ENCODE results near the gene MSX2.

Gene MSX2

DNA sequence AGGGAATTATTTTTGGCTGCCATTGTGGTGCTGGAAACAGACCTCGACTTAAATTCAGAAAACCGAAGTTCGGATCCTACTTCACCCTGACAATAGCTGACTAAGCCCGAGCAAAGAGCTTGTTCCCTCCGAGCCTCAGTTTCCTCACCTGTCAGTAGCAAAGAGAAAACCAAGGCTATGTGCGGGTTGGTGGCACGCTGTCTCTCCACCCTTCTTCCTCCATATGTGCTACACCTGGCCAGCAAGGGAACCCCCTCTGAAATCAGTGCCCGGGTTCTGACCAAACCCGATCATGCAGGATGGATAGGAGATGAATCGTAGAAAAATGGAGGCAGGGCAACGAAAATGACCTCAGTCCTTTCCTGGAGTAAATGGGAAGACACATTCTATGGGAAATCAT lies 16.7 kb upstream of the MSX2 start:
- Histone ChIP-seq H3K36me3 (ENCODE audit: insufficient read depth, low read length) (no peaks in the 10 kb centered on the region), H3F3A (ENCODE audit: low read depth) (no peaks in the 10 kb centered on the region), H3K4me2 (ENCODE audit: low read depth, low read length, poor library complexity, severe bottlenecking) (no peak overlapping the region), H4K20me1 (ENCODE audit: insufficient read depth, low read length, poor library complexity, severe bottlenecking) (no peaks in the 10 kb centered on the region), H3K9me2 (replicated peaks; ENCODE audit: low read depth, low read length) (no peaks in the 10 kb centered on the region), H3K27me3 (ENCODE audit: insufficient read depth, low read length, poor library complexity, severe bottlenecking) (no peaks in the 10 kb centered on the region), H3K9me3 (ENCODE audit: insufficient read depth, low read depth, low read length) (no peaks in the 10 kb centered on the region), H2AFZ (ENCODE audit: low read length) (no peak overlapping the region), H3K4me1 (ENCODE audit: insufficient read depth, low read length, poor library complexity, severe bottlenecking) (no peaks in the 10 kb centered on the region), H3K79me2 (ENCODE audit: insufficient read depth, low read length) (no peaks in the 10 kb centered on the region), H3K9ac (ENCODE audit: low read depth, low read length, poor library complexity, severe bottlenecking) (no peak overlapping the region), H3K4me3 (ENCODE audit: low read length, poor library complexity, severe bottlenecking) (no peak overlapping the region)
- TF ChIP-seq, protein P1, sequence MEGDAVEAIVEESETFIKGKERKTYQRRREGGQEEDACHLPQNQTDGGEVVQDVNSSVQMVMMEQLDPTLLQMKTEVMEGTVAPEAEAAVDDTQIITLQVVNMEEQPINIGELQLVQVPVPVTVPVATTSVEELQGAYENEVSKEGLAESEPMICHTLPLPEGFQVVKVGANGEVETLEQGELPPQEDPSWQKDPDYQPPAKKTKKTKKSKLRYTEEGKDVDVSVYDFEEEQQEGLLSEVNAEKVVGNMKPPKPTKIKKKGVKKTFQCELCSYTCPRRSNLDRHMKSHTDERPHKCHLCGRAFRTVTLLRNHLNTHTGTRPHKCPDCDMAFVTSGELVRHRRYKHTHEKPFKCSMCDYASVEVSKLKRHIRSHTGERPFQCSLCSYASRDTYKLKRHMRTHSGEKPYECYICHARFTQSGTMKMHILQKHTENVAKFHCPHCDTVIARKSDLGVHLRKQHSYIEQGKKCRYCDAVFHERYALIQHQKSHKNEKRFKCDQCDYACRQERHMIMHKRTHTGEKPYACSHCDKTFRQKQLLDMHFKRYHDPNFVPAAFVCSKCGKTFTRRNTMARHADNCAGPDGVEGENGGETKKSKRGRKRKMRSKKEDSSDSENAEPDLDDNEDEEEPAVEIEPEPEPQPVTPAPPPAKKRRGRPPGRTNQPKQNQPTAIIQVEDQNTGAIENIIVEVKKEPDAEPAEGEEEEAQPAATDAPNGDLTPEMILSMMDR (conservative IDR thresholded peaks at IDR 0.05; ENCODE audit: low read length) = no peak
- no peak for TF ChIP-seq EZH2phosphoT487 (IDR thresholded peaks at IDR 0.05; ENCODE audit: borderline replicate concordance)

DNA sequence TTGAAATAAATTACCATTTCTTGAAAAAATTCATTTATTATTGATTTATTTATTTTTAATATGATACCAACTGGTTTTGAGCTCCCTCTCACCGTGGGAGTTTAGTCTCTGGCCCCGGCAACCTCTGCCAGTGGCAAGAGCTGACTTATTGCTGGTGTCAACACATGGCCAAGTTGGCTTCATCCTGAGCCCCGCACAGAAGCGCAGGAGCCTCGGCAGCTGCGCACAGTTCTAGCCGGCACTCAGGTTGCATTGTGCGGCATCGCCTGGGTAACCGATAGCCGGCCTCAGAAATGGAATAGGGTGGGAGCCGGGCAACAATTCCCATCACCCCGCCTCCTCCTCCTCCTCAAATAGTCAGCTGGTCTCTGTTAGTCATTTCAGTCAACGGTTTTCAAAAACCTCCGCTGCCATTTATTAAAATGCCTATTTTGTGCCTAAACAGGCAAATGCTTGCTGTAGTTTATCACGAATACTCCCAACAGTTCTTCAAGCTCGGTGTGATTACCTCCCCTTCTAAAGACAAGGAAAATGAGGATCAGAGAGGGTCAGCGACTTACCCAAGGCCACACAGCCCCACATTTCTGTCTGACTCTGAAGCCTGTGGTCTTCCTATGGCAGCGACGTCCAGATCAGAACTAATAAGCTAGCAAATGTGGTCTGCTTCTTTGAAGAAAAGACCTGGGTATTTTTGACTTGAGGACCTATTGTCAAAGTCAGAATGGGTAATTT lies 15.7 kb upstream of the MSX2 start:
- TF ChIP-seq, protein P1 (conservative IDR thresholded peaks at IDR 0.05; ENCODE audit: low read length) = no peak
- no peak for TF ChIP-seq EZH2phosphoT487 (IDR thresholded peaks at IDR 0.05; ENCODE audit: borderline replicate concordance)
- no peaks in the 10 kb centered on the region for H3K36me3 ChIP-seq (ENCODE audit: insufficient read depth, low read length)
- no peak overlapping the region for H3K4me2 ChIP-seq (ENCODE audit: low read depth, low read length, poor library complexity, severe bottlenecking)

DNA sequence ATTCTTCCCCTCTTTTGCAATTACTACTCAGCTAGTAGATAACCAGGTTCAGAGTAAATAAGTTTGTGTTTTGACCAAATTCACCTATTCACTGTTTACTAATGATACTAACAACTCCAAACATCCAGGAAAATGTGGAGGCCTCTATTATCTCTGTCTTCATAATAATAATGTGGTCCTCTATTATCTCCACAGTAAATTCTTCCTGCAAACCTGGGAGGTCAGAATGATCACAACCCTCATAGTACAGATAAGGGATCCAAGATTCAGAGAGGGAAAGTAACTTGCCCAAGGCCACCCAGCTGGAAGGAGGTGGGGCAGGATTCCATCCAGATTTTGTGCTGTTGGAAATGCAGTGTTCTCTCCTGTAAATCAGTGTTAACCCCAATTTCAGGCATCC lies 9.6 kb upstream of the MSX2 start:
- no peaks in the 10 kb centered on the region for H3K79me2 ChIP-seq (ENCODE audit: insufficient read depth, low read length)
- no peaks in the 10 kb centered on the region for H3F3A ChIP-seq (ENCODE audit: low read depth)
- no peaks in the 10 kb centered on the region for H3K9me3 ChIP-seq (ENCODE audit: insufficient read depth, low read depth, low read length)
- H3K9me2 ChIP-seq (replicated peaks; ENCODE audit: low read depth, low read length) = no peaks in the 10 kb centered on the region
- no peaks in the 10 kb centered on the region for H4K20me1 ChIP-seq (ENCODE audit: insufficient read depth, low read length, poor library complexity, severe bottlenecking)
- no peak overlapping the region for H3K9ac ChIP-seq (ENCODE audit: low read depth, low read length, poor library complexity, severe bottlenecking)
- H3K4me3 ChIP-seq (ENCODE audit: low read length, poor library complexity, severe bottlenecking) = no peak overlapping the region
- H3K4me1 ChIP-seq (ENCODE audit: insufficient read depth, low read length, poor library complexity, severe bottlenecking) = no peaks in the 10 kb centered on the region
- TF ChIP-seq, protein P1 (conservative IDR thresholded peaks at IDR 0.05; ENCODE audit: low read length) = no peak
- TF ChIP-seq EZH2phosphoT487 (IDR thresholded peaks at IDR 0.05; ENCODE audit: borderline replicate concordance) = no peak
- no peak overlapping the region for H2AFZ ChIP-seq (ENCODE audit: low read length)
- H3K4me2 ChIP-seq (ENCODE audit: low read depth, low read length, poor library complexity, severe bottlenecking) = no peak overlapping the region
- no peaks in the 10 kb centered on the region for H3K36me3 ChIP-seq (ENCODE audit: insufficient read depth, low read length)
- H3K27me3 ChIP-seq (ENCODE audit: insufficient read depth, low read length, poor library complexity, severe bottlenecking) = no peaks in the 10 kb centered on the region

More for the DNA sequence above, 15.7 kb upstream of the MSX2 start:
- Histone ChIP-seq H3F3A (ENCODE audit: low read depth) (no peaks in the 10 kb centered on the region), H3K9me3 (ENCODE audit: insufficient read depth, low read depth, low read length) (no peaks in the 10 kb centered on the region), H4K20me1 (ENCODE audit: insufficient read depth, low read length, poor library complexity, severe bottlenecking) (no peaks in the 10 kb centered on the region), H3K27me3 (ENCODE audit: insufficient read depth, low read length, poor library complexity, severe bottlenecking) (no peaks in the 10 kb centered on the region), H3K9ac (ENCODE audit: low read depth, low read length, poor library complexity, severe bottlenecking) (no peak overlapping the region), H3K9me2 (replicated peaks; ENCODE audit: low read depth, low read length) (no peaks in the 10 kb centered on the region), H3K4me1 (ENCODE audit: insufficient read depth, low read length, poor library complexity, severe bottlenecking) (no peaks in the 10 kb centered on the region), H2AFZ (ENCODE audit: low read length) (no peak overlapping the region), H3K79me2 (ENCODE audit: insufficient read depth, low read length) (no peaks in the 10 kb centered on the region), H3K4me3 (ENCODE audit: low read length, poor library complexity, severe bottlenecking) (no peak overlapping the region)
